Measurements from ENCODE around the gene WWOX.

The WWOX gene

GRCh38 chr16:78285437-78285922, 186.0 kb downstream of the WWOX start:
- POLR2A ChIA-PET, result interaction anchor here (0.6 kb wide), 1 partner anchor 20 kb away, joined by 3 read pairs; no protein-coding TSS in a partner anchor
- no peak for TF ChIP-seq CTCF (IDR thresholded peaks at IDR 0.05; ENCODE audit: control extremely low read depth, extremely low read depth, low read depth, missing control alignments)
- no peak for DNase-seq (ENCODE audit: extremely low spot score)
- CTCF ChIA-PET, result no interaction called here

- ChIA-PET CTCF (no interaction called here), POLR2A (no interaction called here)
- DNase-seq (ENCODE audit: extremely low spot score), result no peak
- TF ChIP-seq CTCF (IDR thresholded peaks at IDR 0.05; ENCODE audit: control extremely low read depth, extremely low read depth, low read depth, missing control alignments), result no peak
These were observed 186.6 kb downstream of the WWOX start for GRCh38 chr16:78286065-78286464.

GRCh38 chr16:78288888-78289287, 189.4 kb downstream of the WWOX start:
- CTCF ChIA-PET, result no interaction called here
- POLR2A ChIA-PET, result no interaction called here
- DNase-seq (ENCODE audit: extremely low spot score), result no peak
- TF ChIP-seq CTCF (IDR thresholded peaks at IDR 0.05; ENCODE audit: control extremely low read depth, extremely low read depth, low read depth, missing control alignments), result no peak

- no peak for DNase-seq (ENCODE audit: extremely low spot score)
- ChIA-PET CTCF (no interaction called here), POLR2A (no interaction called here)
- TF ChIP-seq CTCF (IDR thresholded peaks at IDR 0.05; ENCODE audit: control extremely low read depth, extremely low read depth, low read depth, missing control alignments), result no peak
These were observed 189.9 kb downstream of the WWOX start for GRCh38 chr16:78289373-78289772.

GRCh38 chr16:78289844-78290277, 190.4 kb downstream of the WWOX start:
- TF ChIP-seq CTCF (IDR thresholded peaks at IDR 0.05; ENCODE audit: control extremely low read depth, extremely low read depth, low read depth, missing control alignments), result no peak
- POLR2A ChIA-PET, result no interaction called here
- CTCF ChIA-PET, result no interaction called here
- no peak for DNase-seq (ENCODE audit: extremely low spot score)

- ChIA-PET POLR2A (no interaction called here), CTCF (no interaction called here)
- TF ChIP-seq CTCF (IDR thresholded peaks at IDR 0.05; ENCODE audit: control extremely low read depth, extremely low read depth, low read depth, missing control alignments), result no peak
- no peak for DNase-seq (ENCODE audit: extremely low spot score)
These were observed 190.9 kb downstream of the WWOX start for GRCh38 chr16:78290395-78290794.
